ENCODE results near the gene PDP2. TPM values are rescaled to one million over a fixed set of nuclear protein-coding genes. Genes with fewer than 3 reads are reported as not detected.

Gene PDP2
- total and polyA plus RNA-seq, 9 of the 15 experiments (the other 6 are each of a cell fraction or from before 2014, with no cell fraction given), result 2.5 to 24.3 (median 7.2) TPM

GRCh38 chr16:66934138-66934838 lies 54.0 kb downstream of the PDP2 start, which contains the start of gene CIAO2B (continued):
- peak; percentile 16 for TF ChIP-seq PRDM10 (IDR thresholded peaks at IDR 0.05; ENCODE audit: partially characterized antibody)
- no peak for TF ChIP-seq ATF4 (CRISPR knock-in tag; IDR thresholded peaks at IDR 0.05)
- TF ChIP-seq HMGXB4 (CRISPR knock-in tag; IDR thresholded peaks at IDR 0.05), result peak; percentile 88
- peak; percentile 77 for TF ChIP-seq NEUROD1 (IDR thresholded peaks at IDR 0.05; ENCODE audit: borderline replicate concordance, low read depth, low read length, partially characterized antibody)
- peak; percentile 79 for TF ChIP-seq MXI1 (IDR thresholded peaks at IDR 0.05; ENCODE audit: low read depth, low read length)
- TF ChIP-seq DNMT1 (IDR thresholded peaks at IDR 0.05), result no peak
- TF ChIP-seq MAZ (CRISPR knock-in tag; conservative IDR thresholded peaks at IDR 0.05 in 1 of 2, IDR thresholded peaks at IDR 0.05 in 1 of 2), result peak; percentile 51 to 57; a peak in 3 of 4 replicates
- TF ChIP-seq COPS2 (conservative IDR thresholded peaks at IDR 0.05), result no peak
- TF ChIP-seq ATF7 (IDR thresholded peaks at IDR 0.05), result peak; percentile 69
- peak; percentile 84 for TF ChIP-seq SAFB (IDR thresholded peaks at IDR 0.05; ENCODE audit: borderline replicate concordance, low read depth, low read length)
- peak; percentile 87 for TF ChIP-seq TFAP4 (CRISPR knock-in tag; IDR thresholded peaks at IDR 0.05; ENCODE audit: borderline replicate concordance)
- no peak for TF ChIP-seq CHAMP1 (IDR thresholded peaks at IDR 0.05)
- peak; percentile 71 for TF ChIP-seq POLR2AphosphoS5 (IDR thresholded peaks at IDR 0.05; ENCODE audit: control insufficient read depth, insufficient read depth, low read depth, low read length)
- peak; percentile 71 for TF ChIP-seq EGR1 (conservative IDR thresholded peaks at IDR 0.05)
- TF ChIP-seq KLF13 (tag; IDR thresholded peaks at IDR 0.05; ENCODE audit: borderline replicate concordance, low read depth), result peak; percentile 95; the same call in 1 of the 2 replicates
- TF ChIP-seq SP1 (CRISPR knock-in tag; IDR thresholded peaks at IDR 0.05), result peak; percentile 97
- TF ChIP-seq MECOM (CRISPR knock-in tag; IDR thresholded peaks at IDR 0.05), result no peak

All from K562 (cell line).